Measurements from ENCODE around the gene SETD2.

SETD2 gene

DNA sequence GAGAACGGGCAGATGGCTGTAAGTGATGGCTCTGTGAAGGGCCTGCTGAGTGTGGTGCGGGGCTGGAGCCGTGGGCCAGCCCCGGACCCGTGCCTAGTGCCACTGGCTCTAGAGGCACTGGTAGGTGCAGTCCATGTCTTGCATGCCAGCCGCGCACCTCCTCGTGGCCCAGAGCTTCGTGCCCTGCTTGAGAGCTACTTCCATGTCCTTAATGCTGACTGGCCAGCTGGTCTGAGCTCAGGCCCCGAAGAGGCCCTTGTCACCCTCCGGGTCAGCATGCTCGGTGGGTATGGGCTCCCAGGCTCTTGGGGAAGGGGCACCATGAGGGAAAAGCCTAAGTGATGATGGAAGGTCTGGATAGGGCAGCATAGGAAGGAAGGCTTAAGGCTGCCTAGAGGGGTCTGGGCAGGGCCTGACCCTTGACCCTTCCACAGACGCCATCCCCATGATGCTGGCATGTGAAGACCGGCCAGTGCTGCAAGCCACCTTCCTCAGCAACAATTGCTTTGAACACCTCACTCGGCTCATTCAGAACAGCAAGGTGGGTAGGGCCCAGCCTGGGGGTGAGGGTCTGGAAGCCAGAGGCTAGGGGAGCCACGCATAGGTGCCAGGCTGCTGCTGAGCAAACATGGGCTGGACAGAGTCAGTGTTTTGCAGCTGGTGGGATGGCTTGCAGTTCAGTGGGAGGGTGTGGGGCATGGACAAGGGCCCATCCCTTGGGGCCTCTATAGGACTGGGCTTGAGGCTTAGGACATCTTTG is 172.3 kb downstream of the SETD2 start:
- DNase-seq (ENCODE audit: insufficient read length, low spot score) (no peak), FAIRE-seq (no peak)
- TF ChIP-seq, protein P1, sequence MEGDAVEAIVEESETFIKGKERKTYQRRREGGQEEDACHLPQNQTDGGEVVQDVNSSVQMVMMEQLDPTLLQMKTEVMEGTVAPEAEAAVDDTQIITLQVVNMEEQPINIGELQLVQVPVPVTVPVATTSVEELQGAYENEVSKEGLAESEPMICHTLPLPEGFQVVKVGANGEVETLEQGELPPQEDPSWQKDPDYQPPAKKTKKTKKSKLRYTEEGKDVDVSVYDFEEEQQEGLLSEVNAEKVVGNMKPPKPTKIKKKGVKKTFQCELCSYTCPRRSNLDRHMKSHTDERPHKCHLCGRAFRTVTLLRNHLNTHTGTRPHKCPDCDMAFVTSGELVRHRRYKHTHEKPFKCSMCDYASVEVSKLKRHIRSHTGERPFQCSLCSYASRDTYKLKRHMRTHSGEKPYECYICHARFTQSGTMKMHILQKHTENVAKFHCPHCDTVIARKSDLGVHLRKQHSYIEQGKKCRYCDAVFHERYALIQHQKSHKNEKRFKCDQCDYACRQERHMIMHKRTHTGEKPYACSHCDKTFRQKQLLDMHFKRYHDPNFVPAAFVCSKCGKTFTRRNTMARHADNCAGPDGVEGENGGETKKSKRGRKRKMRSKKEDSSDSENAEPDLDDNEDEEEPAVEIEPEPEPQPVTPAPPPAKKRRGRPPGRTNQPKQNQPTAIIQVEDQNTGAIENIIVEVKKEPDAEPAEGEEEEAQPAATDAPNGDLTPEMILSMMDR (IDR thresholded peaks at IDR 0.05; ENCODE audit: insufficient read depth, missing control alignments): no peak

- DNase-seq (ENCODE audit: insufficient read length, low spot score) (no peak), FAIRE-seq (no peak)
Observed at GRCh38 chr3:46990573-46991374, 173.1 kb downstream of the SETD2 start.

DNA sequence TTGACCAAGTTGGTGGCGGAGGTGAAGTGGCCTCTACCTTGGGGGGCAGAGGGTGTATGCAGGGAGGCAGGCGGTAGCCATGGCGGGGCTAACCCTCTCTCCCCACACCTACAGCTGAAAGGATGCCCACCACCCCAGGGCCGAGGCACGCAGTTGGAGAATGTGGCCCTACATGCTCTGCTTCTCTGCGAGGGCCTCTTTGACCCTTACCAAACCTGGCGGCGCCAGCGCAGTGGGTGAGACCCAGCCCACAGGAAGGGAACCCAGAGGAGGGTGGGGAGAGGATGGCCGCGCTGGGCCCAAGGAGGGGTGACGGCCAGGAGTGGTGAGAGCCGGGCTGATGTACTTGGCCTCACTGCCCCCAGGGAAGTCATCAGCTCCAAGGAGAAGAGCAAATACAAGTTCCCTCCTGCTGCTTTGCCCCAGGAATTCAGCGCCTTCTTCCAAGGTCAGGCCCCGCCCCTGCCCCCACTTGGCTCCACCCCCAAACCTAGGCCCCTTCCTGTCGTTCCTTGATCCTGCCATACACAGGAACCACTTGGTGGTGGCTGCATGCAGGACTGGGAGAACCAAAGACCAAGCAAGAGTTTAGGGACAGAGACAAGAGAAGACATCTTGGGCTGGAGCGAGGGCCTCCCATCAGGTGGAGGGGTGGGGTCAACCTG is 174.6 kb downstream of the SETD2 start:
- FAIRE-seq: no peak
- DNase-seq (ENCODE audit: insufficient read length, low spot score): no peak
- TF ChIP-seq, protein P1 (IDR thresholded peaks at IDR 0.05; ENCODE audit: insufficient read depth, missing control alignments): no peak

More at GRCh38 chr3:46990573-46991374, 173.1 kb downstream of the SETD2 start:
- TF ChIP-seq, protein P1 (IDR thresholded peaks at IDR 0.05; ENCODE audit: insufficient read depth, missing control alignments): no peak

GRCh38 chr3:46988616-46989015 is 175.3 kb downstream of the SETD2 start:
- DNase-seq (ENCODE audit: insufficient read length, low spot score) (no peak), FAIRE-seq (no peak)
- TF ChIP-seq, protein P1 (IDR thresholded peaks at IDR 0.05; ENCODE audit: insufficient read depth, missing control alignments): no peak

- FAIRE-seq (no peak), DNase-seq (ENCODE audit: insufficient read length, low spot score) (no peak)
- TF ChIP-seq, protein P1 (IDR thresholded peaks at IDR 0.05; ENCODE audit: insufficient read depth, missing control alignments): no peak
Observed at GRCh38 chr3:46987743-46988401, 176.0 kb downstream of the SETD2 start.

DNA sequence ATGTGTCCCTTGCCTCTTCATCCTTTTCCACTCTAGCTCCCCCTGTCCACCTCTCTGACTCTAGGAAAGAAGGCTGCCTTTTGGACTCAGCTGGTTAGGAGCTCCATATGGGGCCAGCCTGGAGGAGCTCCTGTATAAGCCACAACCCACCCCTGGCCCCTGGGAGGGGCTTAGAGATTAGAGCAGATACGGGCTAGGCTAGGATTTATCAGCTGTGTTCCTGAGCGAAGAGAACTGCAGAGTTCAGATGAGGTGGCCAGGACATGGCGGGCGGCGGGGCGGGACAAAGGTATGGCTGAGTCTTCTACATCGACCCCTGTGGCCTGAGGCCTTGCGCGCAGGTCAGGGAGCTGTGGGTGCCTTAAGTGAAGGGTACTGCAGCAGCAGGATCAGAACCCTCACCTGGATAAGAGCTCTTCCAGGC is 176.6 kb downstream of the SETD2 start:
- peak; percentile 80 for DNase-seq (ENCODE audit: insufficient read length, low spot score)
- TF ChIP-seq, protein P1 (IDR thresholded peaks at IDR 0.05; ENCODE audit: insufficient read depth, missing control alignments): no peak
- FAIRE-seq: no peak

Measured in D721Med (cell line).